T47D (cell line): ENCODE results near the gene ARMH4.
"Not testable (repeated sequence)": the region's sequence is repeated elsewhere in the genome, so short reads cannot be mapped to it uniquely, and the experiment has no call there.

Experiments
- DNase-seq, 2 experiments: peaks; one replicate each; pipeline versions ENCODE4 v3.0.0 to v3.0.0-alpha.2; 2011 to 2012; ENCODE audit warnings: low read depth in 1 of 2, low spot score in 1 of 2
- JUND ChIP-seq: IDR thresholded peaks from 2 replicates; pipeline ENCODE4 v1.6.1; 2012; ENCODE audit warnings: low read depth
- in situ Hi-C: cut with HindIII; loops from 2 replicates; pipeline ENCODE4 v1.10.0; 2016; ENCODE audit warnings: low sequenced_read_pairs, low pct_unique_long_range_greater_than_20kb

Gene ARMH4

GRCh38 chr14:58133739-58134138 lies 18.3 kb downstream of the ARMH4 start:
- DNase-seq = peak in 1 of 2 experiments; percentile 15
- TF ChIP-seq JUND = no peak
- in situ Hi-C loops = no loop called here

DNA sequence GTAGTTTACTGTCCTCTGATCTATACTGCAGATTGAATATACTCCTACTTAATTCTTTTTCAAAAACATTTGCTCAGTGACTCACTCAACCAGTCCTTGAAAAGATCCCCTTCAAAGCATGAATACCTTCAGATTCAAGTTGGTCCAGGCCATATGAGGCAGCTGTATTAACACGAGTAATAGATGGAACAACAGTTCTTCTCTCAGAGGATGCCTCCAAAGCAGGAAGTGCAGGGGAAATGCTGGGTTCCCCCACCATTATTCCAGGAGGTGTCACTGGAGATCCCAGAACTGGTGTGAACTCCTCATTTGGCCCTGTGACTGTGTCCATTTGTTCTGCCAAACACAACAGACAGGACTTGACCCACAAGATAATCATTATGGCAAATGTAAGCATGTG lies 20.6 kb downstream of the ARMH4 start:
- TF ChIP-seq JUND = no peak
- DNase-seq = peak in 1 of 2 experiments; percentile 37
- in situ Hi-C loops = no loop called here

DNA sequence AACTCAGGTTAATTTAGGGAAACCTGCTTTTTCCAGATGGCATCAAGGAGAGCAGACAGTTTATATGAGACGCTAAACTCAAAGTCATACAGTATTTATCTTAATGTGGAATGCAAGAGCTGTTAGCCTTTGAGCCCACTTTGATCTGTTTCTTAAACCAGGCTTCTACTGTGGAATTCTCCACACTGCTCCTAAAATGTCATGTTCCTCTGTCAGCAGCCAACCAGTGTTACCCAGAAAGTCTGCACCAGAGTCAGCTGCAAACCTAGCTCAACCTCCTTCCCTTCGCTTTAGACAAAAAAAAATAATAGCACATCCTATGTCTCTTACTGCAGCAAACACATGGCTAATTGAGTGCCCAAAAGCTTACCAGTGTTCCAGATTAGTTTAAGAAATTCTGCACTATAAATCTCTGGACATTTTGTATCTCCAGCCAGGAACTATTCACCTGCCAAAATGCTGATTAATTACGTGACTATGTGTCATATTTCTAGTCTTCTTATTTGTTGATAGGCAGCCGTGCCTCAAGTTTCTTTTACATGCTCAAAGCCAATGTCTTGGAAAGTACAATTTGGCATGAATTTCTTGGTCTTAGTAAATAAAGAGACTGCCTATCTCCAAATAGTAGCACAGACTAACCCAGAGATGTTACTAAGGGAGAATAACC lies 21.8 kb downstream of the ARMH4 start:
- no peak for DNase-seq
- in situ Hi-C loops = no loop called here
- TF ChIP-seq JUND = no peak

DNA sequence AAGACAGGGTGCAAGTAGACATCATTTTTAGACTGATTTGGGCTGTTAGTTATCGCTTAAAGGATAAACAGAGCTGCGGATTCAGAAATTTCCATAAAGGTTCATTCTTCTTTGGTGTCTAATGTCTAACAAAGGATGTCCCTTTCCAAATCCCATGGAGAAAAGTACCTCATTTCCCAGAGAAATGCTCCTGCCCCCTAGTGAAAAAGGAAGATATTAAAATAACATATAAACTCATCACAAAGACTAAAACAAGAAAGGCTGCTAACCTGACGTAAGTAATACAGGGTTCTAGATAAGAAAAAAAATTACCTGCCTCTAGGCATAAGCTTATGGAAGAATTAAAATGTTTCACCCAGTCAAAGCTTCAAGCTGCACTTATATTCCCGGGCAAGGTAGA lies 22.8 kb downstream of the ARMH4 start:
- in situ Hi-C loops = no loop called here

GRCh38 chr14:58128416-58128815 lies 23.6 kb downstream of the ARMH4 start:
- in situ Hi-C loops = no loop called here
- TF ChIP-seq JUND = no peak
- DNase-seq = no peak

More for the DNA sequence above, 22.8 kb downstream of the ARMH4 start:
- DNase-seq = no peak
- TF ChIP-seq JUND = no peak

- DNase-seq, in situ Hi-C loops: not testable (repeated sequence)
Measured at GRCh38 chr14:58122546-58122945, 29.5 kb downstream of the ARMH4 start.

DNA sequence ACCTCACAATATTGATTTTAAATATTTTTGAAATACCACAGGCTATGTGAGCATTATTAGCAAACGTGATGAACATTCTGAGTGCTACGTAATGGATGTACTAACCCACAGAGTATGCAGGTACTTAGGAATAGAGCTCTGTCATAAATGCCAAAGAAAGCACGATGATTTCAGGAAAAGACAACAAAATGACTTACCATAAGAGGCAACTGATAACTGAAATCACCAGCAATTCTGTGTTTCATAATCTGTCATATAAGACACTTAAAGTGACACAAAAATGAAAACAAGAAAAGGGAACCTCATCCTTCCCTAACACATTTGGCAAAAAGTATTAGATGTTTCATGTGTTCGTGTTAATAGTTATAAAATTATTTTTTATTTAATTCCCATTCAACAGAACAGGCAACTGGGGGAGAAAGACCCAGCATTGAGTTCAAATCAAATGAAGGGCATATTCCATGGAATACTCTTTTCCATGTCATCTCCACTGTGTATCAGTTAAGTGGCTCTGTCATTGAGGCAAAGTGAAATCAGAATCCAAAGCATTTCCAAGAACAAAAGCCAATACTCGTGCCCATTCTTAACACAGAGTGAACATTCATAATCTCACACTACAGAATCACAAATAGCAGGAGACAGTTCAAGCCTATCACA lies 30.4 kb downstream of the ARMH4 start:
- TF ChIP-seq JUND = no peak
- no peak for DNase-seq
- in situ Hi-C loops = no loop called here

DNA sequence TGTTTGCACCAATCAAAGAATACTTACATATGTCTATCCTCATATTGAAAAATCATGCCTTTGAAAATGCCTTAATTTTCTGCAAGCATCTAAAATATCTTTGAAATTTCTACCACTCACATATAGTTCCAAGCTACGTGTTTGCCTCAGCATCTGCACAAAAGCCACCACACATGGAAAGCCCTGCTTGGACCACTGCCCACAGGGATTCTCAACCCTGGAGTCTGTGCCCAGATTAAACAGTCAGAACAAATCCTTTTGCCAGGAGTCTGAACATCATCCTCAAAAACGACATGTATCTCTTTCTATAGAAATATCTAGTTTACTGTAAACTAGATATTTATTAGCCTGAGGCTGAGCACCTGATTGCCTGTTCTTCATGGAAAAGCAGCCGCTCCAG lies 32.6 kb downstream of the ARMH4 start:
- in situ Hi-C loops = no loop called here

GRCh38 chr14:58118097-58118815 lies 33.8 kb downstream of the ARMH4 start:
- DNase-seq = no peak
- in situ Hi-C loops = no loop called here
- no peak for TF ChIP-seq JUND

More for the DNA sequence above, 32.6 kb downstream of the ARMH4 start:
- no peak for TF ChIP-seq JUND
- no peak for DNase-seq

- DNase-seq = no peak
- no peak for TF ChIP-seq JUND
- in situ Hi-C loops = no loop called here
Measured at GRCh38 chr14:58109744-58110143, 42.3 kb downstream of the ARMH4 start.

GRCh38 chr14:58108717-58109116 lies 43.3 kb downstream of the ARMH4 start:
- in situ Hi-C loops = no loop called here
- TF ChIP-seq JUND = no peak

GRCh38 chr14:58107947-58108552 lies 44.0 kb downstream of the ARMH4 start:
- peak; percentile 32 to 76 for DNase-seq
- in situ Hi-C loops = no loop called here
- no peak for TF ChIP-seq JUND

More at GRCh38 chr14:58108717-58109116, 43.3 kb downstream of the ARMH4 start:
- DNase-seq = no peak

DNA sequence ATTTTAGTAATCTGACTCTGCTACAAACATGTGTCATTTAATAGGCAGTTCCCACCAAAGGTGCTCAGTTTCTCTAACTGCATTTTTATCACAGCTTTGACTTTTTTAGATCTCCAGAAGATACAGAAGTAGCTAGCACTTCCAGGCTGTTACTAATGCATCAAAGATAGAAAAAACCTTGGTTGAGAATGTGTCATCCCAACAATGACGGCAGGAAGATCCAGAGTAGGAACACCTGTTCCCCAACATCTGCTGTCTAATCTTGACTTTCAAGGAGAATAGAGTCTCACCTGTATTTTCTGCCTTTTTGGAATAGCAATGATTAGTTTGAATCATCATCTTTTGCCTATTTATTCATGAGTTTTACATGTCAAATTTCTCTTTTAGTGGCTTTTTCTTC lies 45.0 kb downstream of the ARMH4 start:
- TF ChIP-seq JUND = no peak
- in situ Hi-C loops = no loop called here
- DNase-seq = no peak
